Caco-2 (cell line): ENCODE results near the gene EPB41L4B. TPM values are rescaled to one million over a fixed set of nuclear protein-coding genes. Genes with fewer than 3 reads are reported as not detected.

Experiments used
- BruUV-seq: library from RNA; stranded (reverse); fragments of 400-500 nt; replicated peaks from 2 replicates; lab custom pipeline; 2021; lab: Mats Ljungman, UMichigan
- CTCF ChIA-PET: fragments of 300-600 bp; sonication (Branson Sonifier 250); formaldehyde crosslinking; loops from one replicate; lab custom pipeline; 2022; ENCODE audit warnings: antibody characterized with exemption; lab: Charles Lee
- POLR2A ChIA-PET: fragments of 300-600 bp; sonication (Branson Sonifier 250); formaldehyde crosslinking; loops from one replicate; lab custom pipeline; 2022; ENCODE audit warnings: antibody characterized with exemption; lab: Charles Lee
- DNase-seq, 2 experiments: peaks; one replicate each; pipeline versions ENCODE4 v3.0.0 to v3.0.0-alpha.2; 2020 to 2022
- H3K27me3 ChIP-seq: replicated peaks from 2 replicates; pipeline ENCODE4 v1.6.0; 2011; ENCODE audit warnings: low read length; ENCODE audit not compliant: control insufficient read depth, insufficient read depth
- H3K36me3 ChIP-seq: 2 replicates; pipeline ENCODE4 v1.5.1; 2011; ENCODE audit warnings: low read length; ENCODE audit not compliant: control insufficient read depth, insufficient read depth
- H3K4me1 ChIP-seq: fragments of 250-450 bp; sonication (Bioruptor Pico); 2 replicates; pipeline ENCODE4 v1.5.1; 2020; ENCODE audit warnings: mild to moderate bottlenecking
- H3K4me3 ChIP-seq: 2 replicates; pipeline ENCODE4 v1.5.1; 2011; ENCODE audit warnings: low read depth, mild to moderate bottlenecking, control low read depth, low read length
- H3K9me3 ChIP-seq: fragments of 250-450 bp; sonication (Bioruptor Pico); 2 replicates; pipeline ENCODE4 v1.5.1; 2020; ENCODE audit warnings: mild to moderate bottlenecking, moderate library complexity
- H3K27ac Mint-ChIP-seq: one replicate; pipeline ENCODE4 v1.8.0; 2022; ENCODE audit warnings: mixed read lengths; ENCODE audit not compliant: unreplicated experiment
- H3K27me3 Mint-ChIP-seq: one replicate; pipeline ENCODE4 v1.8.0; 2022; ENCODE audit warnings: mixed read lengths; ENCODE audit not compliant: insufficient read depth, unreplicated experiment
- H3K36me3 Mint-ChIP-seq: one replicate; pipeline ENCODE4 v1.8.0; 2022; ENCODE audit warnings: mild to moderate bottlenecking, mixed read lengths; ENCODE audit not compliant: insufficient read depth, unreplicated experiment
- H3K4me1 Mint-ChIP-seq: one replicate; pipeline ENCODE4 v1.8.0; 2022; ENCODE audit warnings: low read depth, mixed read lengths; ENCODE audit not compliant: unreplicated experiment
- H3K4me3 Mint-ChIP-seq: one replicate; pipeline ENCODE4 v1.8.0; 2022; ENCODE audit warnings: mild to moderate bottlenecking, moderate library complexity, mixed read lengths; ENCODE audit not compliant: unreplicated experiment
- H3K9me3 Mint-ChIP-seq: one replicate; pipeline ENCODE4 v1.8.0; 2022; ENCODE audit warnings: mixed read lengths; ENCODE audit not compliant: unreplicated experiment
- intact Hi-C: fragments of 100-400 bp; cut with micrococcal nuclease; formaldehyde crosslinking; loops from one replicate; pipeline ENCODE4 v1.10.0; 2022; ENCODE audit not compliant: unreplicated experiment
- total RNA-seq: library from RNA; stranded (reverse); gene quantifications from 2 replicates; pipeline ENCODE4 v1.2.3, GENCODE V29; 2022
- TF ChIP-seq, protein P1 (sequence below), 2 experiments: fragments of 200-600 bp in 1 of 2; IDR thresholded peaks; 1 replicate in 1 of 2; 2 replicates in 1 of 2; pipeline versions ENCODE4 v1.5.1 to v1.8.0; 2011 to 2022; ENCODE audit warnings: antibody characterized with exemption in 1 of 2, control low read depth in 1 of 2, inconsistent platforms in 1 of 2, low read depth in 1 of 2, low read length in 1 of 2, mild to moderate bottlenecking in 1 of 2, moderate library complexity in 1 of 2; ENCODE audit not compliant: insufficient read depth in 1 of 2, severe bottlenecking in 1 of 2, unreplicated experiment in 1 of 2

EPB41L4B gene
- total RNA-seq, 1 experiment from 2014 or later = 16.3 TPM

DNA sequence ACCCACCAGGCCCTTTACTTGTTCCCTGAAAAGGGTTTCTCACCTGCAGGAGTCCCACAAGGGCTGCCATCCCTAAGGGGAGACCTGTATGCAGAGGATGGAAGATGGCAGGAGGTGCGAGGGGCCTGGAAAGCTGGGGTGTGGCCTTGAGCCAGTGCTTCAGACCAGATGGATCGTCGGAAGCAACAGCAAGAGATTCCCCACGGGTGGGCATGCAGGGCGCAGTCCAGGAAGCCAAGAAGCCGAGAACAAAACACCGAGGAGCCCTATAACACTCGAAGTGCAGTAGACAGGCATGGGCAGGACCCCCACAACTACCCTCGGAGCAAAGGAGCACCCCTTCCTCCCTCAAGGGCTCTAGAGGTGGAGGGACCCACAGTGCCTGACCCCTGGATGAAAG lies 129.1 kb downstream of the EPB41L4B start:
- CTCF ChIA-PET = no interaction called here

DNA sequence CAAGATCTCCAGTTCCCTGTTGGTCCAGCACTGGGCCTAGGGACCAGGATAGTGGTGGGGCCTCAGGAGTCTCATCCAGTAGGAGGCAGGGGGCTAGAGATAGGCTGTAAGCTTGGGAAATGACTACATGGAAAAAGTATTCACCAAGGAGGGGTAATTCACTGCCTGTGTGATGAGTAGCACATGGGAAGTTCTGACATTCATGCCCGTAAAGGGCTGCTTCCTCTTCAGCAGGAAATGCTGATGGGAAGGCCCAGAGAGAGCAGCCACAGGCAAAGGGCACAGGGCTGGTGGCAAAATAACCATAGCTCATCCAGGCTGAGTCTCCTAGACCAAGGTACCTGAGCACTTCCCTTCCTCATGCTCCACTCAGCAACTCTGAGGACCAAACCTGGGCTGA lies 130.7 kb downstream of the EPB41L4B start:
- Histone ChIP-seq H3K36me3 (no peaks in the 10 kb centered on the region), H3K9me3 (no peaks in the 10 kb centered on the region), H3K27me3 (no peaks in the 10 kb centered on the region), H3K4me3 (no peak overlapping the region), H3K4me1 (no peaks in the 10 kb centered on the region)
- Mint-ChIP-seq H3K4me3 (no peak overlapping the region), H3K9me3 (no peaks in the 10 kb centered on the region), H3K36me3 (no peaks in the 10 kb centered on the region), H3K4me1 (no peaks in the 10 kb centered on the region), H3K27me3 (no peaks in the 10 kb centered on the region), H3K27ac (no peak overlapping the region)
- POLR2A ChIA-PET = no interaction called here
- TF ChIP-seq, protein P1, sequence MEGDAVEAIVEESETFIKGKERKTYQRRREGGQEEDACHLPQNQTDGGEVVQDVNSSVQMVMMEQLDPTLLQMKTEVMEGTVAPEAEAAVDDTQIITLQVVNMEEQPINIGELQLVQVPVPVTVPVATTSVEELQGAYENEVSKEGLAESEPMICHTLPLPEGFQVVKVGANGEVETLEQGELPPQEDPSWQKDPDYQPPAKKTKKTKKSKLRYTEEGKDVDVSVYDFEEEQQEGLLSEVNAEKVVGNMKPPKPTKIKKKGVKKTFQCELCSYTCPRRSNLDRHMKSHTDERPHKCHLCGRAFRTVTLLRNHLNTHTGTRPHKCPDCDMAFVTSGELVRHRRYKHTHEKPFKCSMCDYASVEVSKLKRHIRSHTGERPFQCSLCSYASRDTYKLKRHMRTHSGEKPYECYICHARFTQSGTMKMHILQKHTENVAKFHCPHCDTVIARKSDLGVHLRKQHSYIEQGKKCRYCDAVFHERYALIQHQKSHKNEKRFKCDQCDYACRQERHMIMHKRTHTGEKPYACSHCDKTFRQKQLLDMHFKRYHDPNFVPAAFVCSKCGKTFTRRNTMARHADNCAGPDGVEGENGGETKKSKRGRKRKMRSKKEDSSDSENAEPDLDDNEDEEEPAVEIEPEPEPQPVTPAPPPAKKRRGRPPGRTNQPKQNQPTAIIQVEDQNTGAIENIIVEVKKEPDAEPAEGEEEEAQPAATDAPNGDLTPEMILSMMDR (IDR thresholded peaks at IDR 0.05; ENCODE audit: insufficient read depth in 1 of 2, low read depth in 1 of 2, low read length in 1 of 2, severe bottlenecking in 1 of 2, unreplicated experiment in 1 of 2) = no peak
- intact Hi-C loops = no loop called here
- DNase-seq = no peak
- CTCF ChIA-PET = no interaction called here
- BruUV-seq = no TSS peak

More for the DNA sequence above, 129.1 kb downstream of the EPB41L4B start:
- Histone ChIP-seq H3K4me3 (no peak overlapping the region), H3K4me1 (no peaks in the 10 kb centered on the region), H3K9me3 (no peaks in the 10 kb centered on the region), H3K36me3 (no peaks in the 10 kb centered on the region), H3K27me3 (no peaks in the 10 kb centered on the region)
- H3K27ac Mint-ChIP-seq = no peak overlapping the region
- H3K4me3 Mint-ChIP-seq = no peak overlapping the region
- no peak for DNase-seq
- no peaks in the 10 kb centered on the region for H3K9me3 Mint-ChIP-seq
- H3K27me3 Mint-ChIP-seq = no peaks in the 10 kb centered on the region
- no peaks in the 10 kb centered on the region for H3K4me1 Mint-ChIP-seq
- TF ChIP-seq, protein P1 (IDR thresholded peaks at IDR 0.05; ENCODE audit: insufficient read depth in 1 of 2, low read depth in 1 of 2, low read length in 1 of 2, severe bottlenecking in 1 of 2, unreplicated experiment in 1 of 2) = no peak
- POLR2A ChIA-PET = no interaction called here
- no peaks in the 10 kb centered on the region for H3K36me3 Mint-ChIP-seq
- no TSS peak for BruUV-seq
- intact Hi-C loops = no loop called here

DNA sequence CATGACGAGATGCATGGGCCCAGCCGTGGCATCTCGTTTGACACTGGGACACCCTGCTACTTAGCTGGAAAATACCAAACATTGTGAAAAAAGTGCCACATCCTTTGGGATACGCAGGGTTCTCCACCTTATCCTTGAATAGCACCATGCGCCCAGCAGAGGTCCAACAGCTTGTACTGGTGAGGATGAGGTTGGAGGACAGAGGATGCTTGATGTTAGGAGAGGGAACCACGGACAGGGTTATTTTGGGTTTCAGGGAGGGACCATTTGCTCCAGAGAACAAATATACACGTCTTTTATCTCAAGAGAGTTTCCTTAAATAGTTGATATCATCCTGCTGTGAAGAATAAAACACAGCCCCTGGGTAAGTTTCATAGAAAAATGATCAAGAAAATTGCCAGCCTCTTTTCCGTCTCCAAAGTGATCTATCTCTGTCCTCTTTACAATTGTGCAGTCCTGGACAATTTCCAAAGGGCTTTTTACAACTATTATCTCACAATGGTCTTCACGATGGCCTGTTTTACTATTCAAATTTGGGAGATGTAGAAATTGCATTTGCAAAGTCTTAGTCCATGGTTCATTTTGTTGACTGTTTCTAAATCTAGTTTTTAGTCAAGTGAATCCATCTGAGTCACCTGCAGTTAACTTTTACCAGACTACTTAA lies 133.9 kb downstream of the EPB41L4B start:
- no peaks in the 10 kb centered on the region for H3K36me3 Mint-ChIP-seq
- ChIA-PET CTCF (no interaction called here), POLR2A (no interaction called here)
- Histone ChIP-seq H3K4me3 (no peak overlapping the region), H3K36me3 (no peaks in the 10 kb centered on the region), H3K4me1 (no peaks in the 10 kb centered on the region), H3K27me3 (no peaks in the 10 kb centered on the region), H3K9me3 (no peaks in the 10 kb centered on the region)
- TF ChIP-seq, protein P1 (IDR thresholded peaks at IDR 0.05; ENCODE audit: insufficient read depth in 1 of 2, low read depth in 1 of 2, low read length in 1 of 2, severe bottlenecking in 1 of 2, unreplicated experiment in 1 of 2) = no peak
- no peak overlapping the region for H3K27ac Mint-ChIP-seq
- no peak for DNase-seq
- no peaks in the 10 kb centered on the region for H3K9me3 Mint-ChIP-seq
- no peaks in the 10 kb centered on the region for H3K4me1 Mint-ChIP-seq
- no peaks in the 10 kb centered on the region for H3K27me3 Mint-ChIP-seq
- intact Hi-C loops = no loop called here
- BruUV-seq = no TSS peak
- no peak overlapping the region for H3K4me3 Mint-ChIP-seq
